Stimulated activated CD8-positive, alpha-beta memory T cell treated with anti-CD3 and anti-CD28 coated beads, Interleukin-2, amount 100 ng/mL, for 48 hours (primary cell): ENCODE measurements around the gene CCND1.

Experiments
- DNase-seq, 2 donors: peaks; one replicate each; pipeline ENCODE4 v3.0.0-alpha.2; 2020; ENCODE audit warnings: low read depth in 2 of 2

The CCND1 gene

GRCh38 chr11:69652999-69653398 lies 12.0 kb downstream of the CCND1 start:
- DNase-seq, result no peak

- DNase-seq, result no peak
Measured at GRCh38 chr11:69653406-69653960, 12.5 kb downstream of the CCND1 start.

- no peak for DNase-seq
Measured at GRCh38 chr11:69654001-69654659, 13.2 kb downstream of the CCND1 start.

- no peak for DNase-seq
Measured at GRCh38 chr11:69654660-69655478, 13.9 kb downstream of the CCND1 start.

GRCh38 chr11:69655479-69656428 lies 14.8 kb downstream of the CCND1 start:
- no peak for DNase-seq

GRCh38 chr11:69656536-69657455 lies 15.8 kb downstream of the CCND1 start:
- DNase-seq, result no peak

- no peak for DNase-seq
Measured at GRCh38 chr11:69657456-69657910, 16.5 kb downstream of the CCND1 start.

GRCh38 chr11:69657911-69658625 lies 17.1 kb downstream of the CCND1 start:
- no peak for DNase-seq

- DNase-seq, result no peak
Measured at GRCh38 chr11:69658626-69659450, 17.9 kb downstream of the CCND1 start.

- DNase-seq, result no peak
Measured at GRCh38 chr11:69659591-69659990, 18.6 kb downstream of the CCND1 start.

- DNase-seq, result no peak
Measured at GRCh38 chr11:69660001-69660500, 19.1 kb downstream of the CCND1 start.

- DNase-seq, result no peak
Measured at GRCh38 chr11:69661413-69661715, 20.4 kb downstream of the CCND1 start.

- DNase-seq, result no peak
Measured at GRCh38 chr11:69662021-69662698, 21.2 kb downstream of the CCND1 start.

- DNase-seq, result no peak
Measured at GRCh38 chr11:69662806-69663205, 21.9 kb downstream of the CCND1 start.

GRCh38 chr11:69663326-69663725 lies 22.4 kb downstream of the CCND1 start:
- DNase-seq, result no peak

GRCh38 chr11:69664103-69664775 lies 23.3 kb downstream of the CCND1 start:
- no peak for DNase-seq

GRCh38 chr11:69664901-69665300 lies 23.9 kb downstream of the CCND1 start:
- DNase-seq, result no peak

- no peak for DNase-seq
Measured at GRCh38 chr11:69665669-69666068, 24.7 kb downstream of the CCND1 start.
